GM21786 (cell line): Measurements from ENCODE around the gene KMT2E.

Source experiments
- ATAC-seq: cut with Tn5 transposase; IDR thresholded peaks from one replicate; pipeline ENCODE4 v1.9.1; 2021; ENCODE audit not compliant: unreplicated experiment

The KMT2E gene

GRCh38 chr7:105065104-105065503 lies 51.1 kb downstream of the KMT2E start:
- no peak for ATAC-seq

DNA sequence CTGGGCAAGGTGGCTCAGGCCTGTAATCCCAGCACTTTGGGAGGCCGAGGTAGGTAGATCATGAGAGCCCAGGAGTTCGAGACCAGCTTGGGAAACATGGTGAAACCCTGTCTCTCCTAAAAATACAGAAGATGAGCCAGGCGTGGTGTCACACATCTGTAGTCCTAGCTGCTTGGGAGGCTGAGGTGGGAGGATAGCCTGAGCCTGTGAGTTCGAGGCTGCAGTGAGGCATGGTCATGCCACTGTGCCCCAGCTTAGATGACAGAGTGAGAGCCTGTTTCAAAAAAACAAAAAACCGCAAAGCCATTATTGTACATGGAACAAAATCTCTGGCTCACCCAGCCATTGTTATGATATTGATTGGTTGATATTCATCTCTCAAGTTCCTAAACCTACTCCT lies 53.7 kb downstream of the KMT2E start:
- no peak for ATAC-seq

DNA sequence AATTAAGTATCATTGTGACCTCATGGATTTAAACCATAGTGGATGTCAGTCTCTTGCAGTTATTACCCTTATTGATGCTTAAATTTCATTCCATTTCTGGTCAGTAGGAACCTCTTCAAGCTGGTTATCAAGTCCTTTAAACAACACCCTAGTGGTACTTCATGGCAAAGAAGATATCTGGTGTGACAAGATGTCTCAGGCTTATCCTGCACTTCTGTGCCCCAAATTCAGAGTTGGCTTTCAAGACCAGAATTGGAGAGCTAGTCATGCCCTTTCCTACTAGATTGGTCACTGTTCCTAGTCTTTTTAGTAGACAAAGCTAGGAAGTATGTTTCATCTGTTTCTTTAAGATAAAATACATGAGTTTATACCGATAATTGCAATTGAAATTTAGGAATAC lies 54.9 kb downstream of the KMT2E start:
- no peak for ATAC-seq

GRCh38 chr7:105073143-105073542 lies 59.1 kb downstream of the KMT2E start:
- no peak for ATAC-seq

DNA sequence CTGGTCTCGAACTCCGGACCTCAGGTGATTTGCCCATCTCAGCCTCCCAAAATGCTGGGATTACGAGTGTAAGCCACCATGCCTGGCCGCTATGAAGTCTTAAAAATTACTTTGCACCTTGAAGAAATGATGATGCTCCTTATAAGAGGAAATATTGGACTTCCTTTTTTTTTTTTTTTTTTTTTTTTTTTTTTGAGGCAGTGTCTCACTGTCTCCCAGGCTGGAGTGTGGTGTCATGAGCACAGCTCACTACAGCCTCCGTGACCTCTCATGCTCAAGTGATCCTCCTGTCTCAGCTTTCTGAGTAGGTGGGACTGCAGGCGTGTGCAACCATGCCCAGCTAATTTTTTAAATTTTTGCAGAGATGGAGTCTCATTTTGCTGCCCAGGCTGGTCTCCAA lies 65.3 kb downstream of the KMT2E start:
- ATAC-seq, result no peak

DNA sequence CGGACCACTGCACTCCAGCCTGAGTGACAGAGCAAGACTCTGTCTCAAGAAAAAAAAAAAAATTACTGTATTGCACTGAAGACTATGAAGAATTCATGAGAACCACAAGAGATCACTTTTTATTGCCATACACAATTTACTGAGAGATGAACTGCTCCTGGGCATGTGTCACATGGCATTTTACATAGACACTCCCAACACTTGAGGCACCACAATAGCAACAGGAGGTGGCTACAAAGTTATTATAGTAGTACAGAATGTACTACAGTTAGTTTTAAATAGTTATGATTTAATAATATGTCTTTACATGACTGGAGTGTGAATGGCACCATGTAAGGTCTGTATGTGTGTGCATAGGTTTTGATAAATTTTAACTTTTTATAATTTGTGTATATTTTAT lies 70.6 kb downstream of the KMT2E start:
- no peak for ATAC-seq

GRCh38 chr7:105086850-105087249 lies 72.8 kb downstream of the KMT2E start:
- no peak for ATAC-seq

- ATAC-seq, result no peak
Measured at GRCh38 chr7:105087981-105088380, 74.0 kb downstream of the KMT2E start.

- ATAC-seq, result no peak
Measured at GRCh38 chr7:105088456-105088855, 74.5 kb downstream of the KMT2E start.

DNA sequence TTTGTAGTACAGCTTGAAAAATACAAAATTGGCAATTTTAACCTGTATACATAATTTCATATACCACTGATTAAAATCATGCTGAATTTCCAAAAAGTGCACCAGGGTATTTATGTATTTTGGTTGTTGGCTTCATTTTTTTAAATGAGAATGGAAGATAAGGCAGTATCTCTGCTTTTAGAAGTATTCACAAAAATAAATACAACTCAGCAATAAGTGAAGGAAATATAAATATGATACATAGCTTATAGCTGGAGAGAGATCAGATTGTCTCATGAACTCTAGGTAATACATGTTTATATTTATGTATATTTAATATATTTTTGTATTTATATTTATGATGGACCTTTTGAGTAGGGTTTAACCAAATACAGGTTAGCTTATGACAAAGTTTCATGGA lies 81.0 kb downstream of the KMT2E start:
- ATAC-seq, result no peak

DNA sequence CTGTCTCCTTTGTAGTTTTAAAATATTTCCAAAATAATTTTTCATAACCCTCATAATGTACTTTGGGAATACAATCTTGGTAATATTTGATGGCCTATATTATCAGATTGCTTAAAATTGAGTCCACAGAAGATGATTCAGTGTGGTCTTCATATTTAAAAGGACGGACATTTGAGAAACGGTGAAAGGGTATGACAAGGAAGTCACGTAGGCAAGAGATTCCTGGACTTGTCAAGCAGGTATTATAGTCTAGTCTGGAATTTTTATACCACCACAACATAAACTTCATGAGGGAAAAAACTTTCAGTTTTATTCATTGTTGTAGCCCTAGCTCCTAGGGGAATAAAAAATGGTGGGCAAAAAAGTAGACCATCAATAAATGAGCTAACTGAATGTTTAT lies 82.3 kb downstream of the KMT2E start:
- no peak for ATAC-seq

- no peak for ATAC-seq
Measured at GRCh38 chr7:105097619-105098018, 83.6 kb downstream of the KMT2E start.

DNA sequence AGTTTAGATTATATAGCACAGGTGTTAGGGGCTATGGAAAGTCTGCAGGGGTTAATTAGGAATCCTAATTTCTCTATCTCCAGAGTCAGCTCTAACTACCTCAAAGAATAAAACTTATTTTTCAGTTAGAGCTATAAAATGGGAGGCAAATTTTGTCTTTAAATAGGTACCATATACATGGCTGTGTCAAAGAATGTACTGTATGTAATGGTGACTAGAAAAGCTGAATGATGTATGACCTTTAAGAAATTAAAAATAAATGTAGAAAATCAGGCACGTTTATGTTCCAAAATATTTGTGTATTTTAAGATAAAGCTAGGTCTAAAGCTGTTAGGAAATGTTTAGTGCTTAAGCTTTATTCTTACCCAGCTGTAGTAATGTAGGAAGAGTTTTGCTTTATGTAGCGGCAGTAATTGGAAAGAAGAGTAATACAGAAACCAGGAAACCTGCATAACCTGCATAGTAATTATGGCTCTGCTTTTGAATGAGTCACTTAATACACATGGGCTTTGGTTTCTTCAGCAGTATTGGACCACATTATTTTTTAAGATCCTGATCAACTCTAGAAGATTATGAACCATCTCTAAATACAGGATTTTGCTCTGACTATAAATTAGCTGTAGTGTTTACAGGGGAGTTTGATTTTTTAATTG lies 85.0 kb downstream of the KMT2E start:
- peak; percentile 74 for ATAC-seq

- peak; percentile 53 for ATAC-seq
Measured at GRCh38 chr7:105101864-105102263, 87.9 kb downstream of the KMT2E start.

GRCh38 chr7:105102557-105103352 lies 88.8 kb downstream of the KMT2E start:
- no peak for ATAC-seq

DNA sequence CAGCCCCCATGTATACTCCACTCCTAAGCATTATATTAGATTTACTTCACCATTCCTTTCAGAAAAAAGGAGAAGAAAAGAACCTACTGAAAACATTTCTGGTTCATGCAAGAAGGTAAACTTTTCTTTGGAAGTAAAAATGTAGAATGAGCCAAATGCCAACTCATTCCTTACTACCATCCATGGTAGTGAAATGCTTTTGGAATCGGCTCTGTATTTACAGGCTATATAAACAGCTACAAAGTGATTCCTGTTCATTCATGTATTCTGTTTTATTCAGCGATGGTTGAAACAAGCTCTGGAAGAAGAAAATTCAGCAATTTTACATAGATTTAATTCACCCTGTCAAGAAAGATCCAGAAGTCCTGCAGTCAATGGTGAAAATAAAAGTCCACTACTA lies 91.6 kb downstream of the KMT2E start:
- ATAC-seq, result no peak

GRCh38 chr7:105106473-105106872 lies 92.5 kb downstream of the KMT2E start:
- no peak for ATAC-seq

DNA sequence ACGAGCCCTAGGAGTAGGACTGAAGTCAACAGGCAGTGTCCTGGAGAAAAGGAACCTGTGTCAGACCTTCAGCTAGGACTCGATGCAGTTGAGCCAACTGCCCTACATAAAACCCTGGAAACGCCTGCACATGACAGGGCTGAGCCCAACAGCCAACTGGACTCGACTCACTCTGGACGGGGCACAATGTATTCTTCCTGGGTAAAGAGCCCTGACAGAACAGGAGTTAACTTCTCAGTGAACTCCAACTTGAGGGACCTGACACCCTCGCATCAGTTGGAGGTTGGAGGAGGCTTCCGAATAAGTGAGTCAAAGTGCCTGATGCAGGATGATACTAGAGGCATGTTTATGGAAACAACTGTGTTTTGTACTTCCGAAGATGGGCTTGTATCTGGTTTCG lies 93.5 kb downstream of the KMT2E start:
- no peak for ATAC-seq

DNA sequence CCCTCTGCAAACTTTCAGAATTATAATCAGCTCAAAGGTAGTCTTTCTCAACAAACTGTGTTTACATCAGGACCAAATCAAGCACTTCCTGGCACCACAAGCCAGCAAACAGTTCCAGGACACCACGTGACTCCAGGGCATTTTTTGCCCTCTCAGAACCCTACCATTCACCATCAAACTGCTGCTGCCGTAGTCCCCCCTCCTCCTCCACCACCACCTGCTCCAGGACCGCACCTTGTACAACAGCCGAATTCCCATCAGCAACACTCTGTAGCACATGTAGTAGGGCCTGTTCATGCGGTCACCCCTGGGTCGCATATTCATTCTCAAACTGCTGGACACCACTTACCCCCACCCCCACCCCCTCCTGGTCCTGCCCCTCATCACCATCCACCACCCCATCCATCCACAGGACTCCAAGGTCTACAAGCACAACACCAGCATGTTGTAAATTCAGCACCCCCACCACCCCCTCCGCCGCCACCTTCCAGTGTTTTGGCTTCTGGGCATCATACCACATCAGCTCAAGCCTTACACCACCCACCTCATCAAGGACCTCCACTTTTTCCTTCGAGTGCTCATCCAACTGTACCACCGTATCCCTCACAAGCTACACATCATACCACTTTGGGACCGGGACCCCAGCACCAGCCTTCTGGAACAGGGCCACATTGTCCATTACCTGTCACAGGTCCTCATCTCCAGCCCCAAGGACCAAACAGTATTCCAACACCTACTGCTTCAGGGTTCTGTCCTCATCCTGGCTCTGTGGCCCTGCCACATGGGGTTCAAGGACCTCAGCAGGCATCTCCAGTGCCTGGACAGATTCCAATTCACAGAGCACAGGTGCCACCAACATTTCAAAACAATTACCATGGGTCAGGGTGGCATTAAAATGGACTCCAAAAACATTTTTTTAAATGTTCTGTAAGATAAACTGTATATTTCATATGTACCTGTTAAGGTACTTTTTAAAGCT lies 98.7 kb downstream of the KMT2E start:
- ATAC-seq, result no peak

DNA sequence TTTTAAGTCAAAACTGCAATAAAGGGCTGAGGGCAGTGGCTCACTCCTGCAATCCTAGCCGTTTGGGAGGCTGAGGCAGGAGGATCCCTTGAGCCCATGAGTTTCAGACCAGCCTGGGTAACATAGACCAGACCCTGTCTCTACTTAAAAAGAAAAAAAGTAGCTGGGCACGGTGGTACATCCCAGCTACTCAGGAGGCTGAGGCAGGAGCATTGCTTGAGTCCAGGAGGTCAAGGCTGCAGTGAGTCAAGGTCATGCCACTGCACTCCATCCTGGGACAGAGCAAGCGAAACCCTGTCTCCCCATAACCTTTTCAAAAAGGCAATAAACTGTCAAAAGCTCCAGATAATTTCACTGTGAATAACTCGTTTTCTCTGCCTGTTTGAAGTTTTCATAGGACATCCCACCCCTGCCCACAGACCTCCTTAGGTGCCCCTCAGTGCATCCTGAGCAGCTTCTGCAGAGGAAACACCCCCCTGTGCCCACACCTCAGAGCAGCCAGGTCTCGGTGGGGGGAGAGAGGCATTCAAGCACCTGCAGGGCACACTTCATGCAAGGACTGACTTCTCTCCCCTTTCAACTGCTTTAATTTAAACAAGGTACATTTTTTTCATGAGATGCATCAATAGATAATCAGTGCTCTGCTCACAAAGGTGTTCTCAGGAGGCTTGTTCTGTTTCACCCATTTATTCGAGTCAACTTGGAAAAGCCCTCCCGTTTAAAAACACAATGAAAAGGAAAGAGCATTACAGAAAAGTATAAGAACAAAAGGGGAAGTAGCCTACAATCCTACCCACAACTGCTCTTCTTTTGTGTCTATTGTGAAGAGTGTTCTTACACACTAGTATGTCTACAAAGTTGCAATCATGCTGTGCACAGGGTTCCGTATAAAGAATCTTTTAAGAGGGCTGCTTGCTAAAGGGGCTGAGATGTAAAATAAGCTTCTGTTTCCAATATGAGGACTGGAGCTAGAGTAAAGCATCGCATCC lies 104.9 kb downstream of the KMT2E start:
- ATAC-seq, result no peak
